Right hindlimb (tissue), 1 donor: ENCODE measurements around the gene GRXCR1.

Experiments
- DNase-seq: peaks from one replicate; pipeline ENCODE4 v3.0.0-alpha.2; 2018

The GRXCR1 gene

DNA sequence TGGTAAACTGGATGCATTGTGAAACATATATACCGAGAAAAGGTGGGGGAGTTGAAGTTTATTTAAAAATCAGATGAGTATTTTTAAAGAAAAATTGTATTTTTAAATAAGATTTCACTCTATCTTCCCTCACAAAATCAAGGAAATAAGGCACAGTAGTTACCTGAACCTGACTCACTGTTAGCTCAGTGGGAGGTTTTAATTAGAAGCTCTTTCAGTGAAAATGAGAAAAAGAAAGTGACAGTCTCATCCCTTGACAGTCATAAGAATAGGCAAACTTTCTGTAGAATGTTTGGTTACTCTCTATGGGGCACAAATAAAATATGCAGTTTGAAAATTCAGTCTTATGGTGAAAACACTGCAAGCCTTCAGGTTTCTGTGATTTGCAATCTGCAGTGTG lies 49.7 kb downstream of the GRXCR1 start:
- no peak for DNase-seq

DNA sequence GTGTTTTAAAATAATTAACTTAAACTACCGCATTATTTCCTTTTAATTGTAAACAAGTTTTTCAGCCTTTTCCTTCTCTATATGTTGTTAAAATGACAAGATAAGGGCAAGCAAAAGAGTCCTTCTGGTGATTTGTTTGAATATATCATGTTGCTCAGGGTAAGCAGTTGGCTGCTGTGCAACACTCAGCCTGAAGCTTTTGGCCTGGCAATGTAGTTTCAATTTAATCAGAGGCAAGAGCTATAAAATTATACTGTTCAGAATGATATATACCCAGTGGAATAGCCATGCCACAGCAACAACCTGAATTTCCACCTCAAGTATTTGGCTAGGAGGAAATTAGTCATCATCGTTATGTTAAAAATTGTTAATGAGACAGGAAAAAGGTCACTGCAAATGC lies 53.4 kb downstream of the GRXCR1 start:
- no peak for DNase-seq

DNA sequence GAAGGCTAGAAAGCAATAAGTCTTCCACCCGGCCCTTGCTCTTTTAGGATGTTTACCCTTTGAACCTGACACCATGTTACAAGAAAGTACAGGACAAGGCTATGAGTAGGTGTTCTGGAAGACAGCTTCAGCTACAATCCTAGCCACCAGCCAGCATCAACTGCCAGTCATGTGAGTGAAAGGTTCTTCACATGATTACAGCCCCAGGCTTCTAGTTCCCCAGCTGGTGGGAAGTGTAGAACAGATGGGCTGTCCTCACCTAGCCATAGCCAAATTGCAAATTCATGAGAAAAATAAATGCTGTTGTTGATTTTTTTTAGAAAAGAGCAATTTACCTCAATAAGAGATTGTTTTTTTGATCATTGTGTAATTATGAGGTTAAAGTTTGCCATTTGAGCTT lies 60.8 kb downstream of the GRXCR1 start:
- DNase-seq = no peak

DNA sequence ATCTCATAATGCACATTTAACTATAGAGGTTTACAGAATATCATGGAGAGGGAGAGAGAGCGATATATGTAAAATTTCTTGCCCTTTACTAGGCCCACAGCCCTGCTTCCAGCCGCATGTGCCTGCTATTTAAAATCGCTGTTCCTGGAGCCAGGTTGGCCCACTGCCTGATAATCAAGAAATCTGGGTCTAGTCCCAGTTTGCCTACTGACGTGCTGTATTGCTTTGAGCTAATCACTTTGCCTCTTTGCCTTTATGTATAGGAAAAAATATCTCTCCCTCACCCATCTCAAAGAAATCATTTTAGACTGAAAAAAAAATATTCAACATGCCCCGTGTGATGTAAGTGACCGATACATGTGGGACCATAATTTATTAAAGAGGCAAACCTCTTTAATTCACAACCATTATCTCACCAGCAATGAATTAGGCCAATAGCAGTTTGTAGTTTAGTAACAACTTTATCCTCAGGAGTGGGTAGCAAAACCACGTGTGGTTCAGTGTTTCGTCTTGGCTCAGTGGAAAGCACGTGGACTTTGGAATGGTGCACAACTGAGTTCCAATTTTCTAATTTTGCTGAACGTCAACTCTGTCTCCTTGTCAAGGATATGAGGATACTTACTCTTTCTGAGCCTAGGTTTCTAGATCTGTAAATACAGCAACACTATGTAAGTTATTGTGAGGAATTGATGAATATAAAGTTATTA lies 62.6 kb downstream of the GRXCR1 start:
- peak; percentile 30 for DNase-seq

DNA sequence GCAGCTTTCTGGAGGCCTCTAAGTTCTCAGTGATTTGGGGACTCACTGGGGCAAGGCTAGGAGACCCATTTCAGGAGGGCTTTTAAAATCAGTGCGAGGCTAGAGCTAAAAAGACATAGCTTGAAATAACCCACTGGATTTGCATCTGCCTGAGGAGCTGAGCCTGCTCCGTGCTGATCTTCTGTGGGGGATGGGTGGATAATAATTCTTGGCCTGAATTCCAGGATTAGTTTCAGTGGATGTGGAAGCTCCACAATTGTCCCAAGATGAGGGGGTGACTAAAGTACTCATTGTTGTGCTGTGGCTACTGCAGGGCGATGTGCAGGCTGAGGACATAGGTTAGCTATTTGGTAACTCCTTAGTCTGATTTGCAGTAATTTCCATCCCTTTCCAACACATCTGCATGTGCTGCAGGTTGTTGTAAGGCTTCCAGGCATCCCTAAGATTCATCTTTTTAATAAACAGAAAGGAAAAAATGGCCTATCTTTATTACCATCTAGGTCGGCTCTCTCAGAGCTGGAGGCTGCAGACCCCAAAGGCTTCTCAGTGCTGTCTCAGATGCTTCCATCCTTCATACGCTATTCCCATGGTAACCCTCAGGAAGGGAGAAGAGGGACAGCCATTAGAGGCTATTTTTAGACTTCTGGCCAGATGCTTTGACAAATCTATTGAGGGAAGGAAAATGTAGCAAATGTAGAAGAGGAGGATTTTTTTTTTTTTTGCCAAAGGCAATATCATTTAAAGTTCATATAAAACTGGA lies 63.4 kb downstream of the GRXCR1 start:
- DNase-seq = no peak

DNA sequence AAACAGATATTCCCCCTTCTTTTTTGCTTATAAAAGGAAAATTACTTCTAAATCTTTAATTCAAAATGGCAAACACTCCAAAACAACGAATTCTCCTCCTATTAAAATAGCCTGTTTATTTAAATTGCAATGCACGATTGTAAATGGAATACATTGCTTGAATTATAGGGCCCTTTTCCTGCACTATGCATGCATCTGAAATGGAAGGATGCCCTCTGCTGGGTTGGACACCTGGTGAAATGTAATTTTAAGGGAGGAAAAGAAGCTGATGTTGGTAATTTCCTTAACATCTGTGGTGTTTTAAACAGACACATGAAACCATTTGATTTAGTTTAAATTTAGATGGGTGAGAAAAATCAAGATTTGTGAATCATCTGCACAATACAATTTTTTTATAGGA lies 72.8 kb downstream of the GRXCR1 start:
- no peak for DNase-seq

DNA sequence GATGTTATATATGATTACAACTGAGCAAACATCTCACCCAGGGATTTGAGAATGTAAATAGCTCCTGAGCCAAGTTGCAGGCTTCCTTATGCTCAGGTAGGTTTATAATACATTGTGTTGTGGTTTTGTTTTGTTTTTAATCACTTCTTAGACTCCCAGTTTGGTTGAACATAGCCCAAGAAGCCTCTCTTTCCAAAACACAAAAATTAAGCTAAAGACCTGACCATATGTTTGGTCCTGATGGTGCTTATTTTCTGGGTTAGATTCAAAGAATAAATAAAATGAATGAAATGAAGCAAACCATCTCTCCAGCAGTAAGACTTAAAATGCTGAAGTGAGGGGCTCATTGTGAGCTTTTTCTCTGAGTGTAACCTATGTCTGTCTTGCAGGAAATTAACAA lies 93.5 kb downstream of the GRXCR1 start:
- no peak for DNase-seq

DNA sequence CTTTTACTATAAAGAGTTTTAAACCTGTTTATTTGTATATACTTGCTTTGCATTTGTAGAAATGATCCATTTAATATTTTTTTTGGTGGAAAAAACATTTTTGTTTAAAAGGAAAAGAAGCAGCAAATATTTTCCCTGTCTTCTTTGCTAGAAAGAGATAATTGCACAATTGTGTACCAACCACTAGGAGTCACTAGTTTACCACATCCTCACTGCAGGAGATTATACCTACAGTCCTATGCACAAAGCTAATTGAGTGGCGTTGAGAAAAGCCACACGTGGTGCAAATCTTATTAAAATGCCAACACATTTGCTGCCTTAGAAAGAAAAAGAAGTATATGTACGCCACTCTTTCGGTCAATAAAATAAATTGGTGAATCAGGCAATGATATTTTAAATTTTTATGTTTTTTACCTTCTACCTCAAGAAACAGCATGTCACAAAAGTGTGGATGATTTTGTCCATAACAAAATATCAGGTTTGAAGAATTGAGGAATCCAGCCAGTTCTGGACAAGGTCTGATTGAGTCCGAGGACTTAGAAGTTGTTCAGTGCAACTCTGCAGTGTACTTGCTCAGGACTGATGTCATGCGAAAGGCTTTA lies 102.9 kb downstream of the GRXCR1 start:
- no peak for DNase-seq

DNA sequence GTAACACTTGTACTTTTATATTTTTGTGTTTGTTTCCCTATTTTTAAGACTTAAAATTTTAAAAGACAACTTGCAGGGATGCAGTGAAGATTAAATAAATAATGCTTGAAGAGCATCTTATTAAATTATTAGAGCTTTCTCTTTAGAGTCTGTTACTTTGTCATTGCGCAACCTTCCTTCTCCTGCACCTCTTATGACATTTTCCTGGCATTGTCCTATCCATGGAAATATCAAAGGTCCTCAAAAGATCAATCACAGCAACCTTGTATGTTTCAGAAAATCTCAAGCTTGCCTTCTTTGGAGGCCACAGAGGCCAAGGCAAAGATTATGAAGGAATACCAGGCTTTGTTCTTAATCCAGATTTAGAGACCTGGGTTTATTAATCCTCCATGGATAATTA lies 116.3 kb downstream of the GRXCR1 start:
- DNase-seq = no peak

DNA sequence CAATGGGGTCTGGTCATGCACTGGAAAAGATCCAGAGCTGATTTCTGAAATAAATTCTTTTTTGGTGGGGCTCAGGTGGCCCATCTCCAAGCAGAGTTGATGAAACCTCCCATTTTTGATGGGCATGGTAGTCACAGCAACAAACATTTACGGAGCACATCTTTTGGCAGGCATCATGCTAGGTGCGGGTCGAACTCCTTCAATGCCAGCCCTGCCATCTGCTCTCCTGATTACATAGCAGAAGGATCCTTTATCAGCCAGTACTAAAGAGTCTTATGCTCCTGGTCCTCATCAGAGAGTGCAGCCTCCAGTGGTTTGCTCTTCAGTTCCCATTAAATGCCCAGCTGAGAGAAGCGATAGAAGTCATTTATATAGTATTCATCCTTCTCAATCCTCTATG lies 121.7 kb downstream of the GRXCR1 start:
- no peak for DNase-seq

DNA sequence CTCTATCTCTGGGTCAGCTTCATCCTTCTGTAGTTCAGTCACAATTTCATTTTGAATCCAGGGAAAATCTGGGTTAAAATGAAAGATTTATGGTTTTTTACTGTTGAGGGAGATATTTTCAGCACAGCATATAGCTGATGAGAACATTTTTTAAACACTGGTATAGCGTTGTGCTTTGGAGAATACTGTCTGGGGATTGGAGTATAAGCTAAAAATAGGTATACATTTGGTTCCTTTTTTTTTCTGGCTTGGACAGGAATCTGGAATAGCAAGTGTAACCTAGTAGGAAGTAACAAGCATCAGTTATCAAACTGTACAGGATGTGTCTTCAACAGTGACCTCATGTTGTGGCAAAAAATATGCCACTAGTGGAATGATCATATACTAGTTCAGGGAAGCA lies 149.1 kb downstream of the GRXCR1 start:
- DNase-seq = no peak

DNA sequence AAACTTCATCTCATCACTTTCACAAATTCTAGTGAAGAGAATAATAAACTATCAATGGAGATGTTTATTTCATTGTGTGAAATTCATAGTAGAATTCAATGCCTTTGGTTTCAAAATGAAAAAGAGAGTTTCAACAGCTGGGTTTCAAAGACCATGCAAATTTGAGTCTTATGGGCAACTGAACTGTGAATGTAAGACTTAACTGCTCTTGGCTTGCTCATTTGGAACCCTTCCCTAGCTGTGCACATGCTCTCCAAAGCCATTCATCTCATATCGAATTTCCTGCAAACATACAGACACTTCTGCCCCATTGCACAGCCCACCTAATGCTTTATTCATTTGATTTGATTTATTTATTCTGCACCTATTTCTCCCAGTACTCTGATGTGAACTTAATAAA lies 154.5 kb downstream of the GRXCR1 start:
- peak; percentile 26 for DNase-seq

DNA sequence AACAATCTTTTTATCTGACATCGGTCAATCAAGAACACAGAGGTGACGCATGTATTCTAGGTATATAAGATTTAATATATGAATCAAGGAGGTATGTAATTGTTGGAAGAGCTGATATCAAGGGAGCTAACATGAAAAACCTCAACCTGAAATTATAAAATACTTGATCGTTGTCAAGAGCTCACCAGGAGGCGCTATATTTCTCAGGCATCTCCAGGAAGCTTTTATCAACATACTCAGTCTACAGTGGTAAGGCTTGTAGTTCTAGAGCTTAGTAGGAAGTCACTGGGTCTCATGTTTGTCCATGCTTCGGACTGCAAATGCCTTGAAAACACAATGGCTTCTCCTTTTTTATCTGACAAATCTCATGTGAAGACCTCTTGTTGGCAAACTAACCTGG lies 156.1 kb downstream of the GRXCR1 start:
- DNase-seq = no peak

DNA sequence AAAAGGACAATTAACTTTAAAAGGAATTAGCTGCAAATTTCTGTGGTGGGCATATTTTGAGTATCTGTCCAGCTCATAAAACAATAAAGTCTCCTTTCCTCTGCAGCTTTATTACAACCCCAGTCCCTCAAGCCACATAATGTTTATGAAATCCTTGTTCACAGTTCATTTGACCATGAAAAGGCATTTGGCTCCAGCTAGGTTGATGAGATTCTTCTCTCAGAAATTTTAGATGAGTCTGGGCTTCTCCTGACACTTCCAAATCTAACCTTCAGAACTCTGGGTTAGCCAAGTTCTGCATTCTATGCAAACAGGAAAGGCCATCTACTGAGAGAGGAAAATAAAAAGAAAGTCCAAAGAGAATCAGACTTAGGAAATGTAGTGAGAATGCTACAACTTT lies 156.8 kb downstream of the GRXCR1 start:
- no peak for DNase-seq

DNA sequence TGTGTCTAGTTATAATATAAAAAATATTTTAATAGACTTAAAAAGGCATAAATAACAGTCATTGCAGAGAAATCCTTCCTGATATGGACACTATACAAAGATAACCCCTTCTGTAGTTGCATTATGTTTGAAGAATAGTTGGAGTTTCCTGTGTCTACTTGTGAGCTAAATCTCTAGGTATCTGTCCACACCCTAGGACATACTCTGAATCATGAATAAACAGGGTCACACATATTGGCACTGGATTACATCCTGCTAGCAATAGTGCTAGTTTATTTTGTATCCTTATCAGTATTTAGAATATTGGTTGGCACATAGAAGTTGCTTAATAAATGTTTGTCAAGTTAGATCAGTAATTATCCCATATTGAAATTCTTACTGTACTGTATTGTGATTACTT lies 173.9 kb downstream of the GRXCR1 start:
- DNase-seq = no peak

DNA sequence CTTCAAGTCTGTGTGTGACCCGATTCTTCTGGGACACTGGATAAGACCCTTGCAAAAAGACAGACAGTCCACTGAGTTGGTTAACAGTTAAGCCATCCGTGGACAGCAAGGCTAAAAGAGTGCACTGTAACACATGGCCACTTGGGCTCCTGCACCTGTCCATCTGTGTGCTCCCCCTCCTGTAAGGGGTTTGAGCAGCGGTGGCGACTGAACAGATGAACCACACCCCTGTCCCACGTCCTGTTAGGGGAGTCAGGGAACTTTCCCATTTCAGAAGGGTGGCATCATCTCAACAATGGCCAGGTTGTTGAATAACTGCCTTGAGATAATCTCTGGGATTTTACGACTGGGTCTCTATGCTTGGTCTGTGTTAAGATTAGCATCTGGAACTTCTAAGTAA lies 178.6 kb downstream of the GRXCR1 start:
- no peak for DNase-seq
